Activated B cell treated with CpG ODN at 0.5 μM for 24 hours (primary cell): ENCODE measurements around the gene TMEM138. TPM values are rescaled to one million over a fixed set of nuclear protein-coding genes. Genes with fewer than 3 reads are reported as not detected.

ENCODE experiments used
- ATAC-seq: fragments of 200-7000 bp; cut with Tn5 transposase; one replicate; pipeline ENCODE4 v1.10.0; 2021; ENCODE audit warnings: low read depth, mild to moderate bottlenecking, moderate library complexity
- CTCF ChIA-PET: fragments of 350-600 bp; sonication (Branson Sonifier 250); formaldehyde crosslinking; loops from one replicate; lab custom pipeline; 2021; ENCODE audit warnings: antibody characterized with exemption; lab: Charles Lee
- POLR2A ChIA-PET: fragments of 350-600 bp; sonication (Branson Sonifier 250); formaldehyde crosslinking; loops from one replicate; lab custom pipeline; 2021; ENCODE audit warnings: antibody characterized with exemption; lab: Charles Lee
- DNase-seq: peaks from one replicate; pipeline ENCODE4 v3.0.0; 2022
- H3K27ac Mint-ChIP-seq: one replicate; pipeline ENCODE4 v1.8.0; 2020; ENCODE audit warnings: mixed read lengths
- H3K27me3 Mint-ChIP-seq: one replicate; pipeline ENCODE4 v1.8.0; 2021; ENCODE audit warnings: mixed read lengths
- H3K36me3 Mint-ChIP-seq: one replicate; pipeline ENCODE4 v1.8.0; 2021; ENCODE audit warnings: low read depth, mixed read lengths
- H3K4me1 Mint-ChIP-seq: one replicate; pipeline ENCODE4 v1.8.0; 2021; ENCODE audit warnings: mixed read lengths
- H3K4me3 Mint-ChIP-seq: one replicate; pipeline ENCODE4 v1.8.0; 2020; ENCODE audit warnings: mild to moderate bottlenecking, mixed read lengths
- H3K9me3 Mint-ChIP-seq: one replicate; pipeline ENCODE4 v1.8.0; 2020; ENCODE audit warnings: mixed read lengths
- CTCF ChIP-seq: fragments of 200-600 bp; IDR thresholded peaks from one replicate; pipeline ENCODE4 v1.8.0; 2022; ENCODE audit warnings: antibody characterized with exemption, mild to moderate bottlenecking
- intact Hi-C: fragments of 100-400 bp; cut with micrococcal nuclease; formaldehyde crosslinking; loops from one replicate; pipeline ENCODE4 v1.15.1; 2024
- total RNA-seq: library from RNA; stranded (reverse); gene quantifications from 2 replicates; pipeline ENCODE4 v1.2.3, GENCODE V29; 2022

The TMEM138 gene
- total RNA-seq, 1 donor from 2014 or later, result 81.2 TPM

GRCh38 chr11:61404641-61405040 lies 42.5 kb downstream of the TMEM138 start:
- intact Hi-C loops, result no loop called here
- POLR2A ChIA-PET, result interaction anchor here (0.6 kb wide), 1 partner anchor 1242 kb away, joined by 8 read pairs; the partner anchor contains the start of gene GANAB
- no peak for TF ChIP-seq CTCF

GRCh38 chr11:61406067-61406466 lies 43.9 kb downstream of the TMEM138 start:
- Mint-ChIP-seq H3K9me3 (no peaks in the 10 kb centered on the region), H3K27me3 (no peaks in the 10 kb centered on the region), H3K27ac (no peak overlapping the region), H3K4me1 (no peaks in the 10 kb centered on the region), H3K4me3 (no peak overlapping the region), H3K36me3 (peaks cover 92% of the 10 kb centered on the region)
- ChIA-PET CTCF (interaction anchor here (0.7 kb wide), 1 partner anchor 70 kb away, joined by 5 read pairs; no protein-coding TSS in a partner anchor), POLR2A (no interaction called here)
- intact Hi-C loops, result no loop called here
- no peak for ATAC-seq
- no peak for DNase-seq
- TF ChIP-seq CTCF, result no peak

More at GRCh38 chr11:61404641-61405040, 42.5 kb downstream of the TMEM138 start:
- DNase-seq (no peak), ATAC-seq (no peak)
- H3K4me3 Mint-ChIP-seq, result no peak overlapping the region
- no peaks in the 10 kb centered on the region for H3K27me3 Mint-ChIP-seq
- CTCF ChIA-PET, result no interaction called here
- H3K9me3 Mint-ChIP-seq, result no peaks in the 10 kb centered on the region
- peaks cover 88% of the 10 kb centered on the region for H3K36me3 Mint-ChIP-seq
- H3K4me1 Mint-ChIP-seq, result no peaks in the 10 kb centered on the region
- H3K27ac Mint-ChIP-seq, result no peak overlapping the region

- ChIA-PET POLR2A (no interaction called here), CTCF (no interaction called here)
- TF ChIP-seq CTCF, result no peak
- Mint-ChIP-seq H3K36me3 (peaks cover 94% of the 10 kb centered on the region), H3K27ac (no peak overlapping the region), H3K4me3 (no peak overlapping the region), H3K4me1 (no peaks in the 10 kb centered on the region), H3K9me3 (no peaks in the 10 kb centered on the region), H3K27me3 (no peaks in the 10 kb centered on the region)
- intact Hi-C loops, result no loop called here
- ATAC-seq (no peak), DNase-seq (no peak)
Observed at GRCh38 chr11:61406991-61407728, 45.0 kb downstream of the TMEM138 start.

GRCh38 chr11:61411589-61411988 lies 49.4 kb downstream of the TMEM138 start:
- no peak overlapping the region for H3K27ac Mint-ChIP-seq

More at GRCh38 chr11:61411589-61411988, 49.4 kb downstream of the TMEM138 start:
- Mint-ChIP-seq H3K4me1 (no peaks in the 10 kb centered on the region), H3K27me3 (no peaks in the 10 kb centered on the region), H3K9me3 (no peaks in the 10 kb centered on the region), H3K4me3 (no peak overlapping the region), H3K36me3 (peaks cover 86% of the 10 kb centered on the region)
- intact Hi-C loops, result no loop called here
- ATAC-seq, result no peak
- CTCF ChIA-PET, result no interaction called here
- TF ChIP-seq CTCF, result no peak
- no peak for DNase-seq
- POLR2A ChIA-PET, result interaction anchor here (0.8 kb wide), 1 partner anchor 50 kb away, joined by 3 read pairs; the partner anchor contains the start of genes CYB561A3 and TMEM138
